ENCODE measurements around the gene TRIM8.
"Not testable (repeated sequence)": the region's sequence is repeated elsewhere in the genome, so short reads cannot be mapped to it uniquely, and the experiment has no call there.

The TRIM8 gene

DNA sequence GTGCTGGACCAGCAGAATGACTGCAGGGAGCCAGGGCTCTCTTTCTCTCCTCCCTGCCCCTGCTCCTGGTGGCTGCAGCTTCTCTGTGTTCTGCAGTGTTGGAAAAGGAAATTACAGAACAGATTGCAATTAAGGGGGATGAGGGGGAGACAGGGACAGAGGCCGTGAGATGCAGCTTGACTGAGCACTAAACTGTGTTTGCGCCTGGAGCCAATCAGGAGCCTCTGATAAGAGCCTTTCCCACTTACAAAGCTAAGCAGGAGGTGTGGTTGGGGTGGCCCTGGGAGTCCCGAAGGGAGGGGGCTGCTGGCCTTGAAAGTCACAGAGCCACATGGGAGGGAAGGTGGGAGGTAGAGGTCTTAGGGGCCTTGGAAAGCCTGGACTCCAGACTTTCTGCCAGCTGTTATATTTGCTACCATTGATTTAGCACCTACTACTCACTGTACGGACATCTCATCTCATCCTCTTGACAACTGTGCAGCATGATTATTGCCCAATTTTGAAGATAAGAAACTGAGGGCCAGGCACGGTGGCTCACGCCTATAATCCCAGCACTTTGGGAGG is 26.7 kb downstream of the TRIM8 start:
- DNase-seq (ENCODE audit: low spot score): no peak

GRCh38 chr10:102673236-102673818 is 29.0 kb downstream of the TRIM8 start:
- no peak for DNase-seq (ENCODE audit: low spot score)

- DNase-seq (ENCODE audit: low spot score): peak; percentile 73
Observed at GRCh38 chr10:102673819-102674511, 29.7 kb downstream of the TRIM8 start.

- no peak for DNase-seq (ENCODE audit: low spot score)
Observed at GRCh38 chr10:102674566-102674965, 30.3 kb downstream of the TRIM8 start.

DNA sequence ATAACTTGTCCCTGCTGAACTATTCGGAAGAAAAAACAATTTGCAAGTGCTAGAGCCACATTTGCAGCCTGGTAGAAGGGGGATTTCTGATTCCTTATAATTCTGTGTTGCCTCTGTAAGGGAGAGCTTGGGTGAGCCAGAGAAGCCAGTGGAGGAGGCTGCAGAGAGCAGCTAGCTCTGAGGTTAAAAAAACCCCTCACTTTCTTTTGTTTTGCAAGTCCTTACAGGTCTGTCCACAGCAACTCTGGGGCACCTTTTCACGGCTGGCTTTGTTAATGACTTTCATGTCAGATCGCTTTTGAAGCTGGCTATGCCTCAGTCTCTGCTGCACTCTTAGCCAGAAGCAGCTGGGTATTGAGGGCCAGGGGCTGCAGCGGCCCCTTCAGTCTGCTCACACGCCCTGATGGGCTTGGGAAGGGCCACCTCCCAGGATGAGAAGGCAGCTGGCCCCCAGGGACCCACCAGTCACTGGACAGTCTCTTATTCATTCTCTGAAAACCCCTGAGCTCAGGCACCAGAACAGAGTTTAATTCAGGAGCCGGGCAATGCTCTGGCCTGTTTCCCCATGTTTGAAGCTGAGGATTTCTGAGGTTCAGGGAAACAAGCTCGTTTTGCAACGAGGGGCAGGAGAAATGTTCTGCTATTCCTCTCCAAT is 30.9 kb downstream of the TRIM8 start:
- DNase-seq (ENCODE audit: low spot score): no peak

- DNase-seq (ENCODE audit: low spot score): peak; percentile 84
Observed at GRCh38 chr10:102675666-102676533, 31.6 kb downstream of the TRIM8 start.

GRCh38 chr10:102676534-102677315 is 32.4 kb downstream of the TRIM8 start:
- no peak for DNase-seq (ENCODE audit: low spot score)

DNA sequence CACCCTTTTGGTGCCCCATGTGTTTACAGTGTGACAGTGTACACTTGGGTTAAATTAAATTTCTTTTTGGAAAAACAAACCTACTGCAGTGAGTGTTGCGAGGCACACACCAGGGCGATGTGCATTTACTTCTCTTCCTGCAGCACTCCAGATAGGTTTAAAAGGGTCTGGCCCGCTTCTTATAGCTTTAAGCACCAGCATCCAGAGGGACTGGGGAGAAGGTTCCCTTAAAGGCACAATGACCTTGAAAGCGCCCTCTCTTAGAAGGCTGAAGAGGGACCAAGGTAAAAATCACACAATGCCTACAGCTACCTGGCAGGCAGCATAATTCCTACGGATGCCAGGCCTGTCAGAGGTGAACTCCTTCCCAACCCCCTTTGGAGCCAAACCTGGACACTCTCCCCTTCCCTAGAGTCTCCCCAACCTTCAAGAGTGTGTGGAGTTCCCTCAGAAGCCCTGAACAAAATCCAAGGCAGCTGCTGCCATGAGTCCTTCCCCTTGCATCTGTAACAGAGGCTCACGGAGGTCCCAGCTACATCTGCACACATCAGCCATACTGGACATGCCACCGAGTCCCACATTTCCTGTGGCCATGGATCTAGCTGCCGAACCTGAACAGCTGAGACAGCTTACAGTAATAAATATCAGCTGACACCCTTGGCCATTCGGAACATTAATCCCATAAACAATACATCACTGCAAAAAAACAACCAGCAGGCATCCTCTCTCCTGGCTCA is 33.2 kb downstream of the TRIM8 start:
- DNase-seq (ENCODE audit: low spot score): no peak

GRCh38 chr10:102678068-102678400 is 33.8 kb downstream of the TRIM8 start:
- DNase-seq (ENCODE audit: low spot score): no peak

- DNase-seq (ENCODE audit: low spot score): peak; percentile 55
Observed at GRCh38 chr10:102678842-102679289, 34.6 kb downstream of the TRIM8 start.

- no peak for DNase-seq (ENCODE audit: low spot score)
Observed at GRCh38 chr10:102679596-102679995, 35.3 kb downstream of the TRIM8 start.

GRCh38 chr10:102681696-102682095 is 37.4 kb downstream of the TRIM8 start:
- no peak for DNase-seq (ENCODE audit: low spot score)

GRCh38 chr10:102682416-102682815 is 38.1 kb downstream of the TRIM8 start:
- DNase-seq (ENCODE audit: low spot score): no peak

GRCh38 chr10:102682981-102683380 is 38.7 kb downstream of the TRIM8 start:
- no peak for DNase-seq (ENCODE audit: low spot score)

GRCh38 chr10:102683736-102684135 is 39.5 kb downstream of the TRIM8 start:
- no peak for DNase-seq (ENCODE audit: low spot score)

- no peak for DNase-seq (ENCODE audit: low spot score)
Observed at GRCh38 chr10:102691285-102692066, 47.2 kb downstream of the TRIM8 start.

- not testable (repeated sequence) for DNase-seq (ENCODE audit: low spot score)
Observed at GRCh38 chr10:102695401-102695800, 51.1 kb downstream of the TRIM8 start.

- no peak for DNase-seq (ENCODE audit: low spot score)
Observed at GRCh38 chr10:102696736-102697135, 52.5 kb downstream of the TRIM8 start.

GRCh38 chr10:102698894-102699293 is 54.6 kb downstream of the TRIM8 start:
- DNase-seq (ENCODE audit: low spot score): no peak

DNA sequence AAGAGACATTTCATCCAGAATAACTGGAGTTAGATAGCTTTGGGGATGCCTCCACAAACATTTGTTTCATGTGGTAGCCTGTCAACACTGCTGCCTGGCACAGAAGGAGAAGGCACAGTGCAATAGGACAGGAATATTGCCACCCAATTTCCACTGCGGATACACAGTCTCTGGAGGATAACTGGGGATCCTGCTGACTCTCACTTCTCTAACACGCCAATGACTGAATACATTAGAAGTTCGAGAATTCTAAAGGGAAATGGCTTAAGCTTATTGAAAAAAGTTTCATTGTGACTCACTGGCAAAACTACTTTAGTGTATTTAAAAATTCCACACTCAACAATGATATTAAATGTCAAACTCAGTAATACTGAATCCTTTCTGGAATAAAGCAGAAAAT is 57.0 kb downstream of the TRIM8 start:
- no peak for DNase-seq (ENCODE audit: low spot score)
